A673 (cell line): ENCODE measurements around the gene PCNX3. TPM values are rescaled to one million over a fixed set of nuclear protein-coding genes. Genes with fewer than 3 reads are reported as not detected.

ENCODE experiments used
- BruUV-seq: library from RNA; stranded (reverse); fragments of 400-500 nt; replicated peaks from 2 replicates; lab custom pipeline; 2021; lab: Mats Ljungman, UMichigan
- CTCF ChIA-PET: fragments of 300-600 bp; sonication (Branson Sonifier 250); formaldehyde crosslinking; loops from one replicate; lab custom pipeline; 2022; ENCODE audit warnings: antibody characterized with exemption; lab: Charles Lee
- POLR2A ChIA-PET: fragments of 300-600 bp; sonication (Branson Sonifier 250); formaldehyde crosslinking; loops from one replicate; lab custom pipeline; 2022; ENCODE audit warnings: antibody characterized with exemption; ENCODE audit not compliant: low non-redundant PET; lab: Charles Lee
- DNase-seq: peaks from one replicate; pipeline ENCODE4 v3.0.0-alpha.2; 2015; ENCODE audit warnings: low spot score
- H3K27ac ChIP-seq: fragments of 200-600 bp; sonication (generic); 2 replicates; pipeline ENCODE4 v1.5.1; 2016; ENCODE audit warnings: mixed run types, low read depth, mild to moderate bottlenecking, mixed read lengths, antibody characterized with exemption, low read length; ENCODE audit not compliant: poor library complexity, severe bottlenecking
- H3K27me3 ChIP-seq: fragments of 200-600 bp; sonication (generic); replicated peaks from 2 replicates; pipeline ENCODE4 v1.6.1; 2017; ENCODE audit warnings: mixed run types, low read depth, mild to moderate bottlenecking, mixed read lengths, antibody characterized with exemption, low read length; ENCODE audit not compliant: insufficient read depth, poor library complexity
- H3K36me3 ChIP-seq: fragments of 200-600 bp; sonication (generic); 2 replicates; pipeline ENCODE4 v1.6.1; 2016; ENCODE audit warnings: mixed run types, mild to moderate bottlenecking, mixed read lengths, antibody characterized with exemption, low read length; ENCODE audit not compliant: insufficient read depth, poor library complexity, severe bottlenecking
- H3K4me1 ChIP-seq: fragments of 200-600 bp; sonication (generic); 2 replicates; pipeline ENCODE4 v1.6.1; 2017; ENCODE audit warnings: mixed run types, mild to moderate bottlenecking, mixed read lengths, antibody characterized with exemption, low read length; ENCODE audit not compliant: insufficient read depth, poor library complexity, severe bottlenecking
- H3K4me3 ChIP-seq: fragments of 200-600 bp; sonication (generic); 2 replicates; pipeline ENCODE4 v1.5.1; 2016; ENCODE audit warnings: low read depth, mixed run types, mild to moderate bottlenecking, mixed read lengths, low read length; ENCODE audit not compliant: poor library complexity, severe bottlenecking
- H3K9me3 ChIP-seq: fragments of 200-600 bp; sonication (generic); 2 replicates; pipeline ENCODE4 v1.6.1; 2016; ENCODE audit warnings: mixed run types, low read depth, mild to moderate bottlenecking, mixed read lengths, antibody characterized with exemption, low read length; ENCODE audit not compliant: poor library complexity, severe bottlenecking
- EZH2 ChIP-seq: fragments of 200-600 bp; sonication (generic); IDR thresholded peaks from 2 replicates; pipeline ENCODE4 v1.6.1; 2017; ENCODE audit warnings: borderline replicate concordance, low read depth, mild to moderate bottlenecking, mixed read lengths, antibody characterized with exemption, low read length; ENCODE audit not compliant: poor library complexity, severe bottlenecking
- intact Hi-C: fragments of 100-400 bp; cut with micrococcal nuclease; formaldehyde crosslinking; loops from one replicate; pipeline ENCODE4 v1.10.0; 2022; ENCODE audit not compliant: unreplicated experiment
- total RNA-seq: library from RNA; stranded (reverse); gene quantifications from 2 replicates; pipeline ENCODE4 v1.2.3, GENCODE V29; 2021
- TF ChIP-seq, protein P1 (sequence below): fragments of 300-800, 200-600 bp; sonication (generic); conservative IDR thresholded peaks from 2 replicates; pipeline ENCODE4 v1.5.1; 2017; ENCODE audit warnings: low read depth, mild to moderate bottlenecking, antibody characterized with exemption, low read length, moderate library complexity, mixed read lengths

Gene PCNX3
- total RNA-seq, 1 experiment from 2014 or later: 68.0 TPM

DNA sequence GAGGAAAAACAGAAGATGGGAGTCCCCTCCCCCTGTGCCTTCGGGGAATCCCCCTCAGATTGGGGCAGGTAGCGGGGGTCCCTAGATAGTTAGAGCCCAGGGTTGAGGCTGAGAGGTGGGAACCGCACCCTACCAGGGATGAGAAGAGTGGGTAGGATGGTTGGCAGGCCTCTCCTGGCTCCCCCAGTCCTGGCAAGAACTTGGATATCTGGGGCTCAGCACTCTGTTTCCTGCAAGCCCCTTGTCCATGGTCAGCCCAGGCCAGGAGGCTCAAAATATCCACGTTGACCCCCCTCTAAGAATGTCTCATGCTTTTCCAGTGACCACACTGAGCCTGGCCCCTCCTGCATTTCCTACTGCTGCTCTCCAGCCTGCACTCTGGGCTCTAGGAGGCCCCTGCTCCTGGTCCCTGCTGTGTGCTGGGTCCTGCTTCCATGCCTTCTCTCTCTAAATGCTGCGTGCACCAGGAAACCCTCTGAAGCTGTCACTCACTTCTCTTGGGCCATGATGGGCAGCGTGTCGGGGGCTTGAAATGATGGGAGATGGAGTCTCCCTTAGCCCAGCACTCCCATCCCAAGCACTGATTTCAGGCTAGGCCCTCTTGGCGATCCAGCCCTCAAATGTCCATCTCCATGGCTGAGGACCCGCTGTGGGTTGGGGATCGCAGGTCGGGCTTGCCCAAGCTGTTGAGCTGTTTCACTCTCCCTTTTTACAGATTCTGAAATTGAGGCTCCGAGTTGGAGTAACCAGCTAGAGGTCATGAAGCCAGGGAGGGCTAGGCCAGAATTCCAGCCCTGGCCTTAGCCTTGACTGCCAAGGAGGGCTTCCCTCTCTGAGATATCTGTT is 3.6 kb upstream of the PCNX3 start:
- BruUV-seq: no TSS peak
- DNase-seq: no peak
- CTCF ChIA-PET: no interaction called here
- H3K36me3 ChIP-seq: no peaks in the 10 kb centered on the region
- H3K4me1 ChIP-seq: peaks cover 28% of the 10 kb centered on the region
- TF ChIP-seq, protein P1, sequence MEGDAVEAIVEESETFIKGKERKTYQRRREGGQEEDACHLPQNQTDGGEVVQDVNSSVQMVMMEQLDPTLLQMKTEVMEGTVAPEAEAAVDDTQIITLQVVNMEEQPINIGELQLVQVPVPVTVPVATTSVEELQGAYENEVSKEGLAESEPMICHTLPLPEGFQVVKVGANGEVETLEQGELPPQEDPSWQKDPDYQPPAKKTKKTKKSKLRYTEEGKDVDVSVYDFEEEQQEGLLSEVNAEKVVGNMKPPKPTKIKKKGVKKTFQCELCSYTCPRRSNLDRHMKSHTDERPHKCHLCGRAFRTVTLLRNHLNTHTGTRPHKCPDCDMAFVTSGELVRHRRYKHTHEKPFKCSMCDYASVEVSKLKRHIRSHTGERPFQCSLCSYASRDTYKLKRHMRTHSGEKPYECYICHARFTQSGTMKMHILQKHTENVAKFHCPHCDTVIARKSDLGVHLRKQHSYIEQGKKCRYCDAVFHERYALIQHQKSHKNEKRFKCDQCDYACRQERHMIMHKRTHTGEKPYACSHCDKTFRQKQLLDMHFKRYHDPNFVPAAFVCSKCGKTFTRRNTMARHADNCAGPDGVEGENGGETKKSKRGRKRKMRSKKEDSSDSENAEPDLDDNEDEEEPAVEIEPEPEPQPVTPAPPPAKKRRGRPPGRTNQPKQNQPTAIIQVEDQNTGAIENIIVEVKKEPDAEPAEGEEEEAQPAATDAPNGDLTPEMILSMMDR: no peak
- TF ChIP-seq EZH2: no peak
- intact Hi-C loops: no loop called here
- H3K4me3 ChIP-seq: peak overlapping the region; percentile 92
- H3K27ac ChIP-seq: peak overlapping the region; percentile 90
- no peaks in the 10 kb centered on the region for H3K27me3 ChIP-seq
- H3K9me3 ChIP-seq: no peaks in the 10 kb centered on the region
- POLR2A ChIA-PET: interaction anchor here (0.5 to 0.6 kb wide), 2 partner anchors 40 to 108 kb away, joined by 3 to 12 read pairs; partner anchors contain the start of gene FAM89B

DNA sequence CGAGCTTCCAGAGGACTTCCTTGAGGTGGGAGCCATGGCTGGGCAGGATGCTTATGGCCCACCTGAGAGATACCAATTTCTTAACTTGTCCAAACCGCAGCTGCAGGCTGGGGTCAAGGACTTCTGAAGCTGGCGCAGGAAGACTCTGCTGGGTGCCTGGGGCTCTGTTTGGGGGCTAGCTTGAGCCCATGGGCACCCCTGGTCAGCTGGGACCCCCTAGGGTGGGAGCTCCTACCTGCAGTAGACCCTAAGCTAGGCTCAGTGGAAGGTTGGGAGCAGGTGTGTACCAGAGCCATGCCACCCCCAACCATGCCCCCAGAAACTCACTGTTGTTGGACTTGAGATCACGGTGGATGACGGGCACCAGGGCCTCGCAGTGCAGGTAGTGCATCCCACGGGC is 2.9 kb upstream of the PCNX3 start:
- H3K36me3 ChIP-seq: peaks cover 5% of the 10 kb centered on the region

DNA sequence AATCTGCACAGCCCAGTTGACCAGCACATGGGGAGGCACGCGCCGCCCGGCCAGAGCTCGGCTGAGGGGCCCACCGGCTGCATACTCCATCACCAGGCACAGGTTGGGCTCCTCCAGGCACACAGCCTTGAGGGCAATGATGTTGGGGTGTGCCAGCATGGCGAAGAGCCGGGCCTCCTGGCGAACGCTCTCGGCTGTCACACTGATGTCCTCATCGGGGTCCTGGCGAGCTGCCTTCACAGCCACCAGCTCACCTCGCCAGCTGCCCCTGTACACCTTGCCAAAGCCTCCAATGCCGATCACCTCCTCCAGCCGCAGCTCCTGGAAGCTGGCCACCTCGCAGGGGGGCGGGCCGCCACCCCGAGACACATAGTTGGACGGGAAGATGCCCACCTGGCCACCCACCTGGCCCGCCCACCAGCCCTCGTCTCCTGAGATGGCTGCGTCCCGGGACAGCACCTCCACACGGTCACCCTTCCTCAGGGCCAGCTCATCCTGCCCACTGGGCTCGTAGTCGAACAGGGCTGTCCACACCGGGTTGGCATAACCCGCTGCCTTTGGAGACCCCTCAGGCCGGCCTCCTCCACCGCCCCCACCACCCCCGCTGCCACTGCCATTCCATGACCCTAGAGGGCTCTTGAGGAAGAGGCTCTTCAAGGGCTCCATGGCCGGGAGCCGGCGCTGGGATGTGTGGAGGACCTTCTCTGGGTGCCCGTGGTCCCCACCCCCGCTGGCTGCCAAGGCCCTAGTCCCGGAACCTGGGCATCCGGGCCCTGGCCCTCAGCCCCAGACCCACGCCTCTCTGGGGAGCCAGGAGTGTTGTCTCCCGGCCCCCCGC is 2.3 kb upstream of the PCNX3 start:
- DNase-seq: no peak
- Histone ChIP-seq H3K36me3 (peaks cover 11% of the 10 kb centered on the region), H3K9me3 (no peaks in the 10 kb centered on the region), H3K27me3 (no peaks in the 10 kb centered on the region), H3K27ac (peak overlapping the region; percentile 90), H3K4me1 (peaks cover 25% of the 10 kb centered on the region), H3K4me3 (peak overlapping the region; percentile 92)
- ChIA-PET POLR2A (interaction anchor here (0.5 to 0.6 kb wide), 2 partner anchors 41 to 109 kb away, joined by 3 to 12 read pairs; partner anchors contain the start of gene FAM89B), CTCF (no interaction called here)
- intact Hi-C loops: no loop called here
- no TSS peak for BruUV-seq
- TF ChIP-seq, protein P1: no peak
- no peak for TF ChIP-seq EZH2

More for the DNA sequence above, 2.9 kb upstream of the PCNX3 start:
- Histone ChIP-seq H3K9me3 (no peaks in the 10 kb centered on the region), H3K4me1 (peaks cover 25% of the 10 kb centered on the region), H3K27me3 (no peaks in the 10 kb centered on the region), H3K4me3 (peak overlapping the region; percentile 92), H3K27ac (peak overlapping the region; percentile 90)
- no peak for DNase-seq
- intact Hi-C loops: no loop called here
- ChIA-PET POLR2A (interaction anchor here (0.5 to 0.6 kb wide), 2 partner anchors 40 to 109 kb away, joined by 3 to 12 read pairs; partner anchors contain the start of gene FAM89B), CTCF (no interaction called here)
- BruUV-seq: no TSS peak
- TF ChIP-seq EZH2: no peak
- TF ChIP-seq, protein P1: no peak
